Gastroesophageal sphincter (tissue), 4 donors: ENCODE data around the gene ADAM8. TPM values are rescaled to one million over a fixed set of nuclear protein-coding genes. Genes with fewer than 3 reads are reported as not detected.

Source experiments
- ATAC-seq: fragments of 150-250 bp; one replicate; pipeline ENCODE4 v1.9.1; 2016; ENCODE audit warnings: mild to moderate bottlenecking, moderate library complexity
- H3K27ac ChIP-seq, 4 donors: fragments of 200-600 bp; sonication (generic) in 3 of 4; 1 replicate in 3 of 4; 2 replicates in 1 of 4; pipeline ENCODE4 v1.5.1; 2016 to 2019
- H3K27me3 ChIP-seq: fragments of 200-600 bp; sonication (generic); one replicate; pipeline ENCODE4 v1.5.1; 2019
- H3K36me3 ChIP-seq, 2 donors: fragments of 200-600 bp; sonication (generic); one replicate each; pipeline ENCODE4 v1.5.1; 2019; ENCODE audit warnings: control low read depth in 1 of 2
- H3K4me1 ChIP-seq, 3 donors: fragments of 200-600 bp; sonication (generic); 1 replicate in 2 of 3; 2 replicates in 1 of 3; pipeline ENCODE4 v1.5.1; 2016 to 2019; ENCODE audit warnings: control low read depth in 2 of 3
- H3K4me3 ChIP-seq, 2 donors: fragments of 200-600 bp; sonication (generic); one replicate each; pipeline ENCODE4 v1.5.1; 2019; ENCODE audit warnings: mild to moderate bottlenecking in 1 of 2, moderate library complexity in 1 of 2
- H3K9me3 ChIP-seq, 3 donors: fragments of 200-600 bp; sonication (generic); one replicate each; pipeline ENCODE4 v1.5.1; 2017 to 2019; ENCODE audit warnings: control low read depth in 2 of 3
- CTCF ChIP-seq, 4 experiments: fragments of 200-600 bp in 2 of 4; fragments of 450-650 bp in 2 of 4; sonication (generic) in 1 of 4; IDR thresholded peaks; one replicate each; pipeline ENCODE4 v1.5.1; 2017 to 2019; ENCODE audit warnings: antibody characterized with exemption in 4 of 4, mild to moderate bottlenecking in 2 of 4, moderate library complexity in 2 of 4
- EP300 ChIP-seq: sonication (generic); formaldehyde crosslinking; IDR thresholded peaks from one replicate; pipeline ENCODE4 v1.6.1; 2017; ENCODE audit warnings: antibody characterized with exemption, mild to moderate bottlenecking
- POLR2A ChIP-seq, 2 donors: fragments of 450-650 bp; IDR thresholded peaks; one replicate each; pipeline ENCODE4 v1.6.1; 2017; ENCODE audit warnings: antibody characterized with exemption in 2 of 2, mild to moderate bottlenecking in 2 of 2, moderate library complexity in 1 of 2
- POLR2AphosphoS5 ChIP-seq: sonication (generic); formaldehyde crosslinking; IDR thresholded peaks from one replicate; pipeline ENCODE4 v1.6.1; 2017; ENCODE audit warnings: antibody characterized with exemption
- WGBS, 2 donors: methylation state at CpG; one replicate each; pipeline ENCODE4 v1.1.5; 2018; ENCODE audit warnings: low coverage in 1 of 2; 5-methylcytosine and 5-hydroxymethylcytosine counted together
- total RNA-seq, 4 donors: library from RNA; depleted of rRNA; stranded (reverse); fragments of >200 nt; gene quantifications; one replicate each; pipeline ENCODE4 v1.1.0, GENCODE V29; 2016

ADAM8 gene
- total RNA-seq, 4 donors from 2014 or later, result 2.0 to 6.6 (median 3.3) TPM

GRCh38 chr10:133285217-133285616, 8.5 kb upstream of the ADAM8 start:
- no peaks in the 10 kb centered on the region for H3K9me3 ChIP-seq
- no peak overlapping the region for H3K4me3 ChIP-seq
- no peaks in the 10 kb centered on the region for H3K4me1 ChIP-seq
- WGBS, 2 donors, result 96 to 100% methylated on average over 3 to 7 of the region's 36 CpGs
- TF ChIP-seq POLR2AphosphoS5 (no peak), CTCF (IDR thresholded peaks at IDR 0.05) (no peak), EP300 (no peak), POLR2A (IDR thresholded peaks at IDR 0.05) (no peak)
- H3K27ac ChIP-seq, result no peak overlapping the region
- peaks cover 0 to 100% of the 10 kb centered on the region in 2 donors for H3K36me3 ChIP-seq
- no peaks in the 10 kb centered on the region for H3K27me3 ChIP-seq
- no peak for ATAC-seq

- WGBS, 2 donors, result 90 to 98% methylated on average over 6 to 11 of the region's 24 CpGs
- Histone ChIP-seq H3K27me3 (no peaks in the 10 kb centered on the region), H3K4me1 (no peaks in the 10 kb centered on the region), H3K9me3 (no peaks in the 10 kb centered on the region), H3K36me3 (peaks cover 0 to 100% of the 10 kb centered on the region in 2 donors), H3K27ac (no peak overlapping the region), H3K4me3 (no peak overlapping the region)
- TF ChIP-seq POLR2AphosphoS5 (no peak), POLR2A (IDR thresholded peaks at IDR 0.05) (no peak), CTCF (IDR thresholded peaks at IDR 0.05) (no peak), EP300 (no peak)
- ATAC-seq, result no peak
Observed at GRCh38 chr10:133283931-133284330, 7.3 kb upstream of the ADAM8 start.

- H3K27me3 ChIP-seq, result no peaks in the 10 kb centered on the region
- H3K4me1 ChIP-seq, result peaks cover 0 to under 1% (median 0%) of the 10 kb centered on the region in 3 donors
- H3K36me3 ChIP-seq, result peaks cover 0 to 100% of the 10 kb centered on the region in 2 donors
- ATAC-seq, result no peak
- no peaks in the 10 kb centered on the region for H3K9me3 ChIP-seq
- no peak for TF ChIP-seq CTCF (IDR thresholded peaks at IDR 0.05)
- TF ChIP-seq EP300, result no peak
- TF ChIP-seq POLR2A (IDR thresholded peaks at IDR 0.05), result no peak
- TF ChIP-seq POLR2AphosphoS5, result no peak
- WGBS, 2 donors, result 85% methylated on average over 4 of the region's 24 CpGs; no CpG with 5 or more reads in 1 of the 2 donors
- H3K27ac ChIP-seq, result no peak overlapping the region
- no peak overlapping the region for H3K4me3 ChIP-seq
Observed at GRCh38 chr10:133282846-133283390, 6.2 kb upstream of the ADAM8 start.

GRCh38 chr10:133281628-133282372, 5.1 kb upstream of the ADAM8 start:
- Histone ChIP-seq H3K27ac (no peak overlapping the region), H3K4me1 (peaks cover 0 to 12% (median 3%) of the 10 kb centered on the region in 3 donors), H3K27me3 (peaks cover 10% of the 10 kb centered on the region), H3K4me3 (no peak overlapping the region), H3K36me3 (peaks cover 0 to 89% of the 10 kb centered on the region in 2 donors), H3K9me3 (no peaks in the 10 kb centered on the region)
- no peak for ATAC-seq
- WGBS, 2 donors, result 67% methylated on average over 1 of the region's 38 CpGs; no CpG with 5 or more reads in 1 of the 2 donors
- TF ChIP-seq CTCF (IDR thresholded peaks at IDR 0.05) (no peak), POLR2A (IDR thresholded peaks at IDR 0.05) (no peak), EP300 (no peak), POLR2AphosphoS5 (no peak)
